CD1c-positive myeloid dendritic cell (primary cell): Measurements from ENCODE around the gene SAMD10.
"Not testable (repeated sequence)": the region's sequence is repeated elsewhere in the genome, so short reads cannot be mapped to it uniquely, and the experiment has no call there.

Source experiments
- DNase-seq: peaks from one replicate; pipeline ENCODE4 v3.0.0-alpha.2; 2016; ENCODE audit errors: extremely low spot score

Gene SAMD10

DNA sequence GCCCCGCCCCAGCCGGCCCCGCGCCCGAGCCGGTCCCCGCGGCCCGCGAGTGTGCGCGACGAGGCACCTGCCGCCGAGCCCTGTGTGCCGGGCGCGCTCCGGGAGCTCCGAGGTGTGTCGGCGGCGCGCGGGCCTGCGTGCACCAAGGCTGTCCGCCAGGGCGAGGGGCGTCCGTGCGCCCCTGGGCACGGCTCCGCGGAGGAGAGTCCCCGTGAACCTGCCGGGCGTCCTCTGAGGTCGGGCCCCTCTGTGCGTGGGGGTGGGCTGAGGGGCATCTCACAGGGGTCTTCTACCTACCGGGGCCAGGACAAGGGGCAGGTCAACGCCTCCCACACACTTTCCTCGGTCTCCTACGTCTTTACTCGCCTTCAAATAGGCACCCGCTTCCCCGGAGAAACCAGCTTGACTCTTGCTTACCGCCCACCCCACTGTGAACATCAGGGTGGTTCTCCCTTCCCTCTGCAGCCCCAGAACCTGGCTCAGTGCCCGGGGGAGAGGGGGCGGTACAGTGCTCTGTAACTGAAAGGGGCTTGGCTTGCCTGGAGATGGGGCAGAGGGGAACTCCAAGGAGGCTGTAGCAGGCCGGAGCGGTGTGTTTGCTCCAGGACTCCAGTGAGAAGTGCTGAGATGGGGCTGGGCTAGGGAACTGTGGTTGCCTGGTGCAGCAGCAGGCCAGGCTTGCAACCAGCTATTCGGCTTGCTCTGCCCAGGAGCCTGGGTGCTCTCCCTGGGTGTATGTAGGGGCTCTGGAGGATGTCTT, at the start of gene SAMD10:
Gene SAMD10 (minus strand): TSS at position 86 of the 760 bp plus-strand sequence. CDS start 175 bp downstream, outside the sequence.
- DNase-seq = peak; percentile 96

DNA sequence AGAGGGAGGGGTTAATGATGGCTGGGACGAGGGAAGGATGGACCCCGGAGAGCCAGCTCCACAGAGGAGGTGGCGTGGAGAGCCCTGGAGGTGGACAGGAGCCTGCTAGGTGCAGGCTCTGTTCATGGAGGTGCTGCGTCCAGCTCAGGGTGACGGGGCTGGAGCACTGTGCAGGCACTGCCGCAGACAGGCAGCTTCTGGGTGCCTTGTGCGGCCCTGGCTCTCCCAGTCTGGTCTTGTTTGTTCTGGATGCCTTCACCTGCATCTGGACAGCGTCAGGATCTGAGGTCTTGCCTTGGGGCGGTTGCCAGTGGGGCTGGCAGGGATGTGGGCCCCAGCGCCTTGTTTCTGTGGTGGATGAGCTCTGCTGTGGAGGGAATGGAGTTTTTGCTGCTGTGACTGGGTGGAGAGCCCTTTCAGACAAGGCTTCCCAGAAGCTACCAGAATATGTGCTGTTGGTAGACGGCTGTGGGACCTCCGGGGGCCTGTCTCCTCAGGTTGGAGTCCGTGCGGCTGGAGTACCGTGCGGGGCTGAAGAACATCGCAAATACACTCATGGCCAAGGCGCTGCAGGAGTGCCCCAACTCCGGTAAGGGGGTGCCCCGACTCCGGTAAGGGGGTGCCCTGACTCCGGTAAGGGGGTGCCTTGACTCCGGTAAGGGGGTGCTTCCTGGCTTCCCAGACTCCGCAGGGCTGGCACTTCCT, 48.7 kb upstream of the SAMD10 start:
- DNase-seq = no peak

DNA sequence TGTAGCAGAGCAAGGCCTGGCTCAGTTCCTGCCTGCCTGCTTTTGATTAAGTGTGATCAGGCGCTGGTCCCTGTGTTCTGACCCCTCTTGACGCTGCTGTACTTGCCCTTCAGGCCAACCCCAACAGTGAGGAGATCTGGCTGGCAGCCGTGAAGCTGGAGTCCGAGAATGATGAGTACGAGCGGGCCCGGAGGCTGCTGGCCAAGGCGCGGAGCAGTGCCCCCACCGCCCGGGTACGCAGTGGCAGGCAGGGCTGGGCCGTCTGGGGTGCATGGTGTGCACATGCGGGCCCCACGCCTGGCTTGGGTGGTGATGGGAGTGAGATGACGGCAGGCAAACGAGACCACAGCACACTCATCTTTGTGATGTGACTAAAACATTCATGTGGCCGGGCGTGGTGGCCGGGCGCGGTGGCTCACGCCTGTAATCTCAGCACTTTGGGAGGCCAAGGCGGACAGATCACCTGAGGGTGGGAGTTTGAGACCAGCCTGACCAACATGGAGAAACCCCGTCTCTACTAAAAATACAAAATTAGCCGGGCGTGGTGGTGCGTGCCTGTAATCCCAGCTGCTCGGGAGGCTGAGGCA, 46.5 kb upstream of the SAMD10 start:
- DNase-seq = no peak

DNA sequence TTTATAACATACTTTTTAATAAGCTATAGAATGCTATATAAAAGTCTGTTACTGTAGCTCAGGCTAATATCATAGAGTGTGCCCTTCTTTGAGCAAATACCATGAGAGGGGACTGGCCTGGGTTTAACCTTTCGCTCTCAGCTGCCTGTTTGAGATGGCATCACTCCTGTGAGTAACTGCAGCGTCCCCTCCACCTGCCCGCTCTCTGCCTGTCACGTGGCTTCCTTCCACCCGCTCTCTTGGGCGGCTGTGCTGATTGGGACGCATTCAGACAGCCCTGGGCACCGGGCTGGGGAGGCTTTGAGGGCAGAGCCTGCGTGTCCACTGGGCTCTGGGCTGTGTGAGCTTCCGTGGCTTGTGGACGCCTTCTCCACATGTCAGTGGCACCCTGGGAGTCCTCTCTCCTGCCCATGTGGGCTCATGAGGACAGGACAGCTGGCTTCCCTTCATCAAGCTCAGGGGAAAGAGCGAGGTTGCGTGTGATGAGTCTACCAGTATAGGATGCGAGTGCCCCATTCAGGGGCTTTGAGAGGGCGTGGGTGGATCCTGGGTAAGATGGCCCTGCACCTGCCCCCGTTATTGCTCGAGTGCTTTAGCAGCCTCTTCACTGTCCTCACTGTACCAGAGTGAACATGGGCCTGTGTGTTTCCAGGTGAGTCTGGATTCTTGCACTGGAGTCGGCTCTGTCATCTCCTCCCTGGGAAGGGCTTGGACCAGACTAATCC, 45.8 kb upstream of the SAMD10 start:
- DNase-seq = no peak

GRCh38 chr20:64024141-64024990, 44.9 kb upstream of the SAMD10 start:
- no peak for DNase-seq

DNA sequence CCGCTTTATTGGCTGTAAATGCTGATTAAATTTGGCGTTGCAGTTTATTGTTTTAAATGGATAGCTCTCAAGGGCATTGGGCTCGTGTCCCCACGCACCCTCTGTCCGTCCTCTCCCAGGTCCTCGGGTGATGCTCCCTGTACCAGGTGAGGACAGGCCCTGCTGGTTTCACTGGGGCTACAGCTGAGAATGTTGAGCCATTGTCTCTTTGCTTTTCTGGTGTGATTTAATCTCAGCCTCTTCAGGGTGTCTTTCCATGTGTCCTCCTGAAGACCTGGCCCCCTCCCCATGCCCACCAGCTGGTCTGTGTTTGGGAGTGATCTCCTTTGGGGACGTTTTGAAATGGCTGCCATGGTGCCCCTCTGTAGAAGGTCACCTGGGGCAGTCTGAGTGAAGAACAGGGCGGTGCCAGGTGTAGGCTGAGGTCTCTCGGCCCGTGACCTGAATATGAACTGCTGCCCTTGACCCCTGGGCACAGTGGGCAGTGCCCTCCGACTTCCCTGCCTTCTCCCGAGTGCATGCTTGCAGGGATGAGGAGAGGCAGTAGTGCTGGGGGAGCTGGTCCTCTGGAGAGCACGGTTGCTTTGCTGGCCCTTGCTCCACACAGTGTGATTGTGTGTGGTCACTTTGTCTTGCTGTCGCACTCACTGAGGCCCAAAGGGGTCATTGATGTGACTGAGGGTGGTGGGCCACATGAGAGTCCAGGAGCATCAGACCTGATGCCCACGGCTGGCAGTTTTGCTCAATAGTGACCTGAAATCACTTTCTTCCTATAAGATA, 44.1 kb upstream of the SAMD10 start:
- DNase-seq = no peak

- no peak for DNase-seq
Observed at GRCh38 chr20:64022671-64023360, 43.4 kb upstream of the SAMD10 start.

DNA sequence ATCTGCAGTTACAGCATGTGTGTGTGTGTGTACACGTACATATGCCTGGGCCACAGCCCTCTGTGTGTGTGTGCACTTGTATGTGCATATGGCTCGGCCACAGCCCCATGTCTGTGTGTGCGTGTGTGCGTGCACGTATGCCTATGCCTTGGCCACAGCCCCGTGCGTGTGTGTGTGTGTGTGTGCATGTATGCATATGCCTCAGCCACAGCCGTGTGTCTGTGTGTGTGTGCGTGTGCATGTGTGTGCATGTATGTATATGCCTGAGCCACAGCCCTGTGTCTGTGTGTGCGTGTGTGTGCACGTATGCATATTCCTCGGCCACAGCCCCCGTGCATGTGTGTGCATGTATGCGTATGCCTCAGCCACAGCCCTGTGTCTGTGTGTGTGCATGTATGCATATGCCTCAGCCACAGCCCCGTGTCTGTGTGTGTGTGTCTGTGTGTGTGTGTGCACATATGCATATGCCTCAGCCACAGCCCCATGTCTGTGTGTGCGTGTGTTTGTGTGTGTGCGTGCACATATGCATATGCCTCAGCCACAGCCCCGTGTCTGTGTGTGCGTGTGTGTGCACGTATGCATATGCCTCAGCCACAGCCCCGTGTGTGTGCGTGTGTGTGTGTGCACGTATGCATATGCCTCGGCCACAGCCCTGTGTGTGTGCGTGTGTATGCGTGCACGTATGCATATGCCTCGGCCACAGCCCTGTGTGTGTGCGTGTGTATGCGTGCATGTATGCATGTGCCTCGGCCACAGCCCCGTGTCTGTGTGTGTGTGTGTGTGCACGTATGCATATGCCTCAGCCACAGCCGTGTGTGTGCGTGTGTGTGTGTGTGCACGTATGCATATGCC, 41.9 kb upstream of the SAMD10 start:
- no peak for DNase-seq

DNA sequence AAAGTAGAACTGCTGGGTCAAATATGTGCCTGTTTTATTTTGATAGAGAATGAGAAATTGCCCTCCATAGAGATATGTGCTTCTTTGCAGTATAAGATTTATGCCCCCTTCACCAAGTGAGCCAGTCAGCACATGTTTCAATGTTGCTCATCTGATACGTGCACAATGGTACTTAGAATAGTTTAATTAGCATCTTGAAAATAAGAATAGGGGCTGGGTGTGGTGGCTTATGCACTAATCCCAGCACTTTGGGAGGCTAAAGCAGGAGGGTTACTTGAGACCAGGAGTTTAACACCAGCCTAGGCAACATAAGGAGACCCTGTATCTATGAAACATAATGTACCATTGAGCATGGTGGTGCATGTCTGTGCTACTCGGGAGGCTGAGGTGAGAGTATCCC, 36.2 kb upstream of the SAMD10 start:
- no peak for DNase-seq

GRCh38 chr20:64012385-64013154, 33.1 kb upstream of the SAMD10 start:
- DNase-seq = not testable (repeated sequence)

GRCh38 chr20:64011366-64011779, 31.9 kb upstream of the SAMD10 start:
- no peak for DNase-seq

- no peak for DNase-seq
Observed at GRCh38 chr20:64010711-64011237, 31.3 kb upstream of the SAMD10 start.

GRCh38 chr20:64009811-64010387, 30.5 kb upstream of the SAMD10 start:
- DNase-seq = no peak

DNA sequence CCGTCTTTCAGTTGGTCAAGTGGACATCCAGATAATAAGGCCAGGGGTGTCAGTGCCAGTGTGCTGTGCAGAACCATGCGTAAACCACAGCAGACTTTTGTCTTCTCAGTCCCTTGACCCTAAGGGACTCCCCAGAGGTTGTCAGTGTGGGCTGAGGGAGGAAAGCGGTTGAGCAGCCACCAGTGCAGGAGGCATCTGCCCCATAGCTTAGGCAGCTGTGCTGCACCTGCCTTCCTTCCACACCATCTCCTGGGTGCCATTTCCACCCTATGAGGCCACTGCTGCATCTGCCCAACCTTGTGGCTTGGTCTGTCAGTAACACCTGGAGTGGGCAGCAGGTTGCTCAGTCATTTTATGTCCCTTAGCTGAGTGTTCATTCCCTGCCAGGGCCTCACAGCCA, 27.5 kb upstream of the SAMD10 start:
- no peak for DNase-seq

DNA sequence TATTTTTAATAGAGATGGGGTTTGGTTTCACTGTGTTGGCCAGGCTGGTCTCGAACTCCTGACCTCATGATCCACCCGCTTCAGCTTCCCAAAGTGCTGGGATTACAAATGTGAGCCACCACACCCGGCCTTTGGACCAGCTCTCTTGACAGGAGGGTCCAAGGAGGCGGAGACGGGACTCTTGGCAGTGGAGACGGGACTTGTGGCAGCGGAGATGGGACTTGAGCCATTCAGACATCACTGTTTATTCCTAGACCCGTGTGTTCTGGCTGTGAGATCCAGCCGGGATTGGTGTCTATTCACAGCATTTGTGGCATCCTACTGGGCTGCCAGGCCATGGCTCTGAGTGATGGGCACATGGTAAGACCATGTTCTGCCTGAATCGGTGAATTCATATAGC, 27.0 kb upstream of the SAMD10 start:
- no peak for DNase-seq

DNA sequence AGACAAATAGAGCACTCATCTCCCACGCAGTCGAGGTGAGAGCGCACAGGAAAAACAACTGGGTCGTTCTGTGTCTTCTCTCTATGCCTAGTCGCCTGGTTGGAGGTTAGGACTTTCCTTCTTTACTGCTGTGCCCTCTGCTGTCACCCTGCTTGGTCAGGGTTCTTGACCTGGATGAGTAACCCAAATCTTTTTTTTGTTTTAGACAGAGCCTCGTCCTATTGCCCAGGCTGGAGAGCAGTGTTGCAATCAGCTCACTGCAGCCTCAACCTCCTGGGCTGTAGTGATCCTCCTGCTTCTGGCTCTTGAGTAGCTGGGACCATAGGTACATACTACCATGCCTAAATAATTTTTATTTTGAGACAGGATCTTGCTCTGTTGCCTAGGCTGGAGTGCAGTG, 26.0 kb upstream of the SAMD10 start:
- no peak for DNase-seq

- no peak for DNase-seq
Observed at GRCh38 chr20:64003960-64004725, 24.7 kb upstream of the SAMD10 start.
